T-helper 2 cell (primary cell): ENCODE measurements around the gene NYAP1.
A peak's percentile ranks its signal among the peaks of the same experiment; 100 is the strongest.
"Not testable (repeated sequence)": the region's sequence is repeated elsewhere in the genome, so short reads cannot be mapped to it uniquely, and the experiment has no call there.

Experiments
- DNase-seq, 5 experiments: peaks; one replicate each; pipeline versions ENCODE4 v3.0.0 to v3.0.0-alpha.2; 2012 to 2022
- total RNA-seq, 2 donors: gene quantifications; one replicate each; lab custom pipeline; 2026; lab: John Stamatoyannopoulos, UW

The NYAP1 gene
- 1.2 to 1.4 reads per million in 2 donors for total RNA-seq

DNA sequence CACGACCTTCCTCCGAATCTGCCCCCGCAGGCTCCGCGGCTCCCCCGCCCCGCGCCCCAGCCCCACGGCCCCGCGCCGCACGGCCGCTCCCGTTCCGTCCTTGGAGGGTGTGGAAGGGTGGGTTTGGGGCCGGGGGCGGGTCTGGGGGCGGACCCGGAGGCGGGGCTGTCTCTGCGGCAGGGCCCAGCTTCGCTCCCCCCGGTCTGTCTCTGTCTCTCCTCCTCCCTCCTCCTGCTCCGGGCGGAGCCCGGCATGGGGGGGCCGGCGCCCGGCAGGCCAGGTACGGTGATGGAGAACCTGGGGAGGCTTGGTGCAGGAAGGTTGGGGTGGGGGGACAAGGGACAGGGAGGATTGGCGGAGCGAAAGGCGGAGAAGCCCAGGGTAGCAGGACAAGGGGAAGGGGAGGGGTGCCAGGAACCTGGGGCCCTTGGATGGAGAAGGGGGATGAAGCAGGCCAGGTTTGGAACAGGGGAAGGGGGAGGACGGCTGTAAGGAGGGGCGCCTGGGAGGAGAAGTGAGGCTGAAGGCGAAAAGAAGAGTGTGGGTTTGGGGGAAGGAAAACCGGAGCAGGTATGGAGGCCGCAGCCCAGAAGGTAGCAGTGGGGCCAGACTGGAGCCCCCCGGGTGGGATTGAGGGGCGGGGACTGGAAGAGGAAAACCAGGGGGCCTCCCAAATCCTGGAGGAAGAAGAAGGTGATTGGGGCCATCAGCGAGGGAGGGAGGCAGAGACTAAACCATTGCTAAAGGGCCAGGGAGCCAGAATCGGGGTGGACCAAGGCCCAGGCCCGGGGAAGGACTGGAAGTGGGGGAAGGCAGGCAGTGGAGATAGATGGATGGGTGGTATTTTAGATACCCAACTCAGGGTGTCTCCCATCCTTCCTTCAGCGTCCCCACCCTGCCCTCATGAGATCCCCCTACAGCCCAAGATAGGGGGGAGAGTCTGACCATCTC lies at the start of gene NYAP1:
Gene NYAP1, plus strand, starts transcription at position 206 of the 951 bp plus-strand sequence. CDS start 1,385 bp downstream, outside the sequence.
- peak in 4 of 5 experiments; percentile 41 to 62 (median 51) for DNase-seq

DNA sequence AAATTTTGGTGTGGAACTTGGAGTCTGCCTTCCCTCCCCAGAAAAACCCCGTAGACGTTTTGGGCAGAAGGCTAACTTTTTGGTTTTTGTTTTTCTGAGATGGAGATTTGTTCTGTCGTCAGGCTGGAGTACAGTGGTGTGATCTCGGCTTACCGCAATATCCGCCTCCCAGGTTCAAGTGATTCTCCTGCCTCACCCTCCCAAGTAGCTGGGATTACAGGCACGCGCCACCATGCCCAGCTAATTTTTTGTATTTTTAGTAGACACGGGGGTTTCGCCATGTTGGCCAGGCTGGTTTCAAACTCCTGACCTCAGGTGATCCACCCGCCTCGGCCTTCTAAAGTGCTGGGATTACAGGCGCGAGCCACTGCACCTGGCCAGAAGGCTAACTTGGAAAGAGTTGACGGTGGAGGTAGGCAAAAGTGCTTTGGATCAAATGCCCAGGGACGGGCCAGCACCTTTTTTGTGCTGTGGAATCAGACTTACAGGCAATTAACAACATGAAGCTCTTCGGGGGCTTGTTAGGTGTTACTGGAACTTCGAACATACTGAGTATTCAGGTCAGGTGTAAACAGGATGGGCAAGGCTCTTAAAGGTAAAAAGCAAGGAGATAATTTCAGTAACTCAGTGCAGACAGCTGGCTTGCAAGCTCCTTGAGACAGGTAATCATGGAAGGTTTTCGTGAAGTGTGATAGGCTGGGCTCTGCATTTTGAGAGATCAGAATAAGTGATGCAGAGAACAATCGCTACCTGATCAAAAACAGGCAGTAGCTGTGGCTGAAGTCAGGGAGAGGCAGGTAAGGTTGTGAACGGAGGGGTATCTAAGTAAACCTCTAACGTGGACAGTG lies 49.2 kb upstream of the NYAP1 start:
- DNase-seq: no peak

DNA sequence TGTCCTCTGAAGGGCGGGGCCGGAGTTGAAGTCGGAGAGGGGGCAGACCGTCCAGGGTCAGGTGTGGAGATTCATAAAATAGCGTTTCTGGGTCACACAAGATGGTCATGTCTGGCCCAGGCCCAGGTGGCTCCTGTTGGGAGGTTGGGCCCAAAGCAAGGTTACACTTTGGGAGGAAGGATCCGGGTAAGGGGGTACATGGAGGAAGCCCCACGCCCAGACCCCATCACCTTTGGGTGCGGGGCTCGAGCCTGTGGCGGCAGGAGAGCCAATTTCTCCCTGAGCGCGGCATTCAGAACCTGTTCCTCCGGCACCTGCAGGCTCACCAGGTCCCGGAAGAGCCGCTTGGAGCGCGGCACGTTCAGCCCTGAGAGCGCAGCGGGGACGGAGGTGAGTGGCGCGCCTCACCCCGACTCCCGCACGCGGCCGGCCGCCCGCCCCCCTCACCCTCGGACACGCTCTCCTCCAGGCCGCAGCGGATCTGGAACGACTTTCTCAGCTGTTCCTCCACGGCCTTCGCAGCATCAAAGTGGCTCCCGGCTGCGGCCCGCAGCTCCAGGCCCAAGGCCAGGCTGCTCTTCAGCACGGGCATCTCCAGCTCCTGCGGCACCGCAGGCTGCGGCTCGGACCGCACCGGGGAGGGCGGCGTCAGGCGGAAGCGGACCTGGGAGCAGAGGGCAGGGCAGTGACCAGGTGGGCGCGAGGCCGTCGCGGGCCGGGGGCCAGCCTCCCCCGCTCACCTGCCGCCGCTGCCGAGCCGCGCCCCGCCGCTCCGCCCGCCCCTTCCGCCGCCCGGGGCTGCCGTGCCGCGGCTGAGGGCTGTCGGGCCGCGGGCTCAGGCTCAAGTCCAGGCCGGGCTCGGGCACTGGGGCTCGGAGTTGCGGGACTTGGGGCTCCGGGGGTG lies 48.1 kb upstream of the NYAP1 start:
- peak in 3 of 5 experiments; percentile 20 to 73 (median 36) for DNase-seq

DNA sequence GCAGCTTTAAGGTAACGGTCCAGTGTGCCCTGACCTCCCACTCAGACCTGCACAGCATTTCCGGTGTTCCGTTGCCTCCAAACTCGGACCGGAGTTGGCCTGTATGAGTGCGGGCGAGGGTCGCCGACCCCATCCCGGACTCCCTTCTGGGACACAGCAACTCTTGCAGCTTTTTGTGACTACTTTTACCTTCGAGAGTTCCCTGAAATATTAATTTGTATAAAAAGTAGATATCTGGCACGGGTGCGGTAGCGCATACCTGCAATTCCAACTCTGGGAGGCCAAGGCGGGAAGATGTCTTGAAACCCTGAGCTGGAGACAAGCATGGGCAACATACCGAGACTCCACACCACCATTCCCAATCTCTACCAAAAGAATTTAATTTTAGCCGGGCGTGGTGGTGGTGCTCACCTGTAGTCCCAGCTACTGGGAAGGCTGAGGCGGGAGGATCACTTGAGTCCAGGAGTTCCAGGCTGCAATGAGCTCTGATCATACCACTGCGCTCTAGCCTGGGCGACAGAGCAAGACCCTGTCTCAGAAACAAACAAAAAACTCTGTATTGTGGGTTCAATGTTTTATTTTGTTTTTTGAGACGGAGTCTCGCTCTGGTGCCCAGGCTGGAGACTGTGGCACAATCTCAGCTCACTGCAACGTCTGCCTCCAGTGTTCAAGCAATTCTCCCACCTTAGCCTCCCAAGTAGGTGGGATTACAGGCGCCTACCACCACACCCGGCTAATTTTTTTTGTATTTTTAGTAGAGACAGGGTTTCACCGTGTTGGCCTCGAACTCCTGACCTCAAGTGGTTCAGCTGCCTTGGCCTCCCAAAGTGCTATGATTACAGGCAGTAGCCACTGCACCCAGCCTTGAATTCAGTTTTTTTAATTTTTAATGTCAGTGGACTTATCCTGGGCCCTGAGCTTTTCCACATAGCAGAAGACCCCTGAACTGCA lies 46.3 kb upstream of the NYAP1 start:
- DNase-seq: no peak

DNA sequence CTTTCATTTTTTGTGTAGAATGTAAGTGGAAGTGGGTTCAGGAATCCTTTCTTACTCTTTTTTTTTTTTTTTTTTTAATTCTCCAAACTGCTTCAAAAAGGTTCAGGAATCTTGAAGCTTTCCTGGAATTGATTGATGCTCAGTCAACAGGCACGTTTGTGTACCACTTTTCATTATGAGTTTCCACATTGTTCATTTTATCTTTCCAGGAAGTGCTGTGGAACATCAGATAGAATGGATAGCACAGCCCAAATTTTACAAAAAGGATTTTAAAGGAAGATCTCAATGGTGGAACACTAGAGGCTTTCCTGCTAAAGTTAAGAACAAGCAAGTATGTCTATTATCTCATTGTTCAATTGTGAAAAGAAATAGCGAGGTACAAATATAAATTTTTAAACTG lies 45.6 kb upstream of the NYAP1 start:
- DNase-seq: no peak

DNA sequence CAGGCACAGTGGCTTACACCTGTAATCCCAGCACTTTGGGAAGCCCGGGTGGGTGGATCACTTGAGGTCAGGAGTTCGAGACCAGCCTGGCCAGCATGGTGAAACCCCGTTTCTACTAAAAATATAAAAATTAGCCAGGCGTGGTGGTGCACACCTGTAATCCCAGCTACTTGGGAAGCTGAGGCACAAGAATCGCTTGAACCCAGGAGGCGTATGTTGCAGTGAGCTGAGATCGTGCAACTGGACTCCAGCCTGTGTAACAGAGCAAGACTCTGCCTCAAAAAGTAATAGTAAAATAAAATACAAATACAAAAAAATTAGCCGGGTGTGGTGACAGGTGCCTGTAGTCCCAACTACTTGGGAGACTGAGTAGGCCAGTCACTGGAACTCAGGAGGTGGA lies 45.0 kb upstream of the NYAP1 start:
- DNase-seq: not testable (repeated sequence)

DNA sequence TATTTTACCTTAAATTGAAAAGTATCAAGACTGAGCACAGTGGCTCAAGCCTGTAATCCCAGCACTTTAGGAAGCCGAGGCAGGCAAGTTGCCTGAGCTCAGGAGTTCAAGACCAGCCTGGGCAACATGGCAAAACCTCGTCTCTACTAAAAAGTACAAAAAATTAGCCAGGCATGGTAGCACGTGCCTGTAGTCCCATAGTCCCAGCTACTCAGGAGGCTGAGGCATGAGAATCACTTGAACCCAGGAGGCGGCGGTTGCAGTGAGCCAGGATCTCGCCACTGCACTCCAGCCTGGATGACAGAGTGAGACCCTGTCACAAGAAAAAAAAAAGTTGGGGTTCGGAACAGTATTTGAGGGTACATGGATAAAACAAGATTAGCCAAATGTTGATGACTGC lies 44.5 kb upstream of the NYAP1 start:
- DNase-seq: not testable (repeated sequence)

DNA sequence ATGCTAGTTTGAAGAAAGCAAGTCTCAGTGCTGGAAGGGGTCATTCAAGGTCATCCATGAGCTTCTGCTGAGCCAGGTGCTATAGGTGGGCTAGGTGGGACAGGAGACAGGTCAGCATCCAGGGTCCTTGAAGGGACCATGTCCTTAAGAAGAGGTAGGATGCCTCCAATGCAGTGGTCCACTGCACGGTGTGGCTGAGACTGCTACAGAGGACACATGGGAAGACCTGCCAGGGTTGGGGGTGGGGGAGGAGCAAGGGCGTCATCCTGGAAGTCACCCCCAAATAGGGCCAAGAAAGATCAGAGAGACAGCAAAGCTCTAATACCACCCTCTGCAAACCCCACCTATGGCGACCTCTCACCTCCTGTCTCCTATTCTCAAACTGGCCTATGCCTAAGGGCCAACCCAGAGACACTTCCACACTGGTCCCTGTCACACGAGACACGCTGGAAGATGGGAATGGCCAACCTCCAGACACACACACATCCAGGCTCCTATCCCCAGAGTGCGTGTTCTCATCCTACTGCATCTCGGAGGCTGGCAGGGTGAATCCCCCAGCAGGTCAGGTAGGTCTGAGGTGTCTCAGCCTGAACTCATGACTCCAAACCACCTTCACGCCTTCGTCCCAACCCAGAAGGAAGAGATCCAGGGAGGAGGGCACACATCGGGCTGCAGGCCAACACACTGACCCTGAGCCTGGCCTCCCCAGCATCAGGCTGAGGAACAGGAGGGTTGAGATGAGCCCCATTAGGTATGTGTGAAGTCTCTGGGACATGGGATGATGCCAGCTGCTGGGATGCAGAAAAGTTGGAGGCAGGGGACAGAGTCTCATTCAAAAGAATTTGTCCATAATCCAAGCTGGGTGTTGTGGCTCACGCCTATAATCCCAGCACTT lies 41.8 kb upstream of the NYAP1 start:
- no peak for DNase-seq

DNA sequence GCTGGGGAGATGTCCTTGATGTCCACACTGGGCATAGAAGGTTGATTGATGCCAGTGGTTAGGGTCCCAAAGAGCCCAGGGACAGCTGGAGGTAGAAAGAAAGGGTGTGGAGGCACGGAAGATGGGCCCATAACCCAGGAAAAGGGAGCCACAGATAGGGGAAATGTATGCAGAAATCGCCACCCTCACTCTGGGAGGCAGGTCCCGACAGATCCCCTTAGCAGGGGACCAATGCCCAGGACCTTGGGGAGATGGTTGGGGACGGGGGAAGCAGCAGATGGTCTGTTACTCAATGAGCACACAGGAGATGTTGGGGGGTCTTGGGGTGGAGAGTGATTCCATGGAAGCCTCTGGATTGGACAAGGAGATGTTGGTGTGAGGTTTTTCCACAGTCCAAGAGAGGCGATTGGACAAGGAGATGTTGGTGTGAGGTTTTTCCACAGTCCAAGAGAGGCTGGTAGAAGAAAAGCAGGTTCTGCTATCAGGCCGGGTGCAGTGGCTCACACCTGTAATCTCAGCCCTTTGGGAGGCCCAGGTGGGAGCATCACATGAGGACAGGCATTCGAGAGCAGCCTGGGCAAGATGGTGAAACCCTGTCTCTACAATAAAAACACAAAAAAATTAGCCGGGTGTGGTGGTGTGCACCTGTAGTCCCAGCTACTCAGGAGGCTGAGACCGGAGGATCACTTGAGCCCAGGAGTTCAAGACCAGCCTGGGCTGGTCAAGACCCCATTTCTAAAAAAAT lies 40.5 kb upstream of the NYAP1 start:
- DNase-seq: no peak

DNA sequence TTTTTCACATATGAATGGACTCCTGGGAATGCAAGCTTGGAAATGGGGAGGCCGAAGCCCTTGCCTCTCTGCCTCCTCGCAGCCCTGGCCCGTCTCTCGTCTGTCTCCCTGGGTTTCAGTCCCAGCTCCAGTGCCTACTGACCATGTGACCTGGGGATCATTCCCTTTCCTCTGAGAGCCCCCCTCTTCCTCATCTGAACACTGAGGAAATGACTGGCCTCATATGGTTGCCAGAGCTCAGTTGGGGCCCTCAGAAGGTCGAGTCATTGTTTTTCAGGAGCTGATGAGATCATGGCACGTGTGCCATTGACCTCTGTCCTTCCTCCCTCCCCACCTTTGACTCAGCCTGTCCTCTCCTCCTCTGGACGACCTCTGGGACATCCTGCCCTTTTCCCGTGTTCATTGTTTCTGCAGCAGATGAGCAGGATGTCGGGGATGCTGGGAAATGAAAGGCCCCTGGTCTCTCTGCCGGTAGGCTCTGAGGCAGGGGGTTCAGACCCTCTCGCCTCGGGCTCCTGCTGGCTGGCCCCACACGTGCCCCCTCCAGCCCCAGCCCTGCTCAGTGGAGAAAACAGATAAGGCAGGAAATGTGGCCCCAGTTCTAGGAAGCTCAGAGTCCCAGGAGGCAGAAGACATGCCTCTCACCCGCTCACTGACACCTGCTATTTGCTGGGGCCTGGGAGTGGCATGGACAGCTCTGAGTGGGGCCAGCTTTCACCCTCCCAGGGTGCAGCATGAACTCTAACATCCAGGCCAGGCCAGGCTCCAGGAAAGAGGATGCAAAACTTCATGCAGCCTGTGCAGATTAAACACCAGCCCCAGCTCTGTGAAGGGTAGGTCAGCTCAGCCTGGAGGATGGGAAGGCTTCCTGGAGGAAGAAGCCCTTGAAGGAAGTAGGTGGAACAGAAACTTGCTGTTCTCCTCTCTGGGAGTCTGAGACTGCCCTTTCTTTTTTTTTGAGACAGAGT lies 39.1 kb upstream of the NYAP1 start:
- no peak for DNase-seq

DNA sequence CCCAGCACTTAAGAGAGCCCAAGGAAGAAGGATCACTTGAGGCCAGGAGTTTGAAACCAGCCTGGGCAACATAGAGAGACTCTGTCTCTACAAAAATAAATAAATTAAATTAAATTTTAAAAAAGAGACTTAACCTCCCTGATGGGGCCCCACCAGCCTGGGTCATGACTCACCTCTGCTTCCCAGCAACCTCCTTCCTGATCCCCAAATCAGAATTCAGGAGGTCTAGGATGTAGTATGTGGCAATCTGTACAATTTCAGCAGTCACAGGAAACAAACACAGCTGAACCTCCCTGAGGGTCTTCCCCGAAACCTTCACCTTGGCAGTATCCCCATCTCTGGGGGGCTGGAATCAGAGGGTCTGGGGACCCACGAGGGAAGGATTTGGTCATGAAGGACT lies 37.7 kb upstream of the NYAP1 start:
- no peak for DNase-seq

DNA sequence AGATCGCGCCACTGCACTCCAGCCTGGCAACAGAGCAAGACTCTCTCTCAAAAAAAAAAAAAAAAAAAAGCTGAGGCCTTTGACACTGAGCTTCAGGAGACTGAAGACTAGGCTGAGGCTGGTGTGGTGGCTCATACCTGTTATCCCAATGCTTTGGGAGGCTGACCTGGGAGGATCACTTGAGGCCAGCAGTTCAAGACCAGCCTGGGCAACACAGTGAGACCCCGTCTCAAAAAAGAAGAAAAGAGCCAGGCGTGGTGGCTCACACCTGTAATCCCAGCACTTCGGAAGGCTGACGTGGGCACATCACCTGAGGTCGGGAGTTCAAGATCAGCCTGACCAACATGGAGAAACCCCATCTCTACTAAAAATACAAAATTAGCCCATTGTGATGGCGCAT lies 36.4 kb upstream of the NYAP1 start:
- DNase-seq: not testable (repeated sequence)

DNA sequence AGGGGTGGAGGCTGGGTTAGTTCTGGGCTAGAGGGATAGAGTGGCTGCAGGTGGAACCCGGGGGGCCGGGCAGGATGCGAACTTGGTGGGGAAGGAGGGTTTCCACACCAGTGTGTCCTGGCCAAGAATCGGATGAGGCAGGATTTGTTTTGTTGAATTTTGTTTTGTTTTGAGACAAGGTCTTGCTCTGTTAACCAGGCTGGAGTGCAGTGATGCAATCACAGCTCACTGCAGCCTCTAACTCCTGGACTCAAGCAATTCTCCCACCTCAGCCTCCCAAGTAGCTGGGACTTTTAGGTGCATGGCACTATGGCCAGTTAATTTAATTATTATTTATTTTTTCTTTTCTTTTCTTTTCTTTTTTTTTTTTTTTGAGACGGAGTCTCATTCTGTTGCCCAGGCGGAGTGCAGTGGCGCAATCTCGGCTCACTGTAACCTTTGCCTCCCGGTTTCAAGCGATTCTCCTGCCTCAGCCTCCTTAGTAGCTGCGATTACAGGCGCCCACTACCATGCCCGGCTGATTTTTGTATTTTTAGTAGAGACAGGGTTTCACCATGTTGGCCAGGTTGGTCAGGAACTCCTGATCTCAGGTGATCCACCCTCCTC lies 34.4 kb upstream of the NYAP1 start:
- no peak for DNase-seq

DNA sequence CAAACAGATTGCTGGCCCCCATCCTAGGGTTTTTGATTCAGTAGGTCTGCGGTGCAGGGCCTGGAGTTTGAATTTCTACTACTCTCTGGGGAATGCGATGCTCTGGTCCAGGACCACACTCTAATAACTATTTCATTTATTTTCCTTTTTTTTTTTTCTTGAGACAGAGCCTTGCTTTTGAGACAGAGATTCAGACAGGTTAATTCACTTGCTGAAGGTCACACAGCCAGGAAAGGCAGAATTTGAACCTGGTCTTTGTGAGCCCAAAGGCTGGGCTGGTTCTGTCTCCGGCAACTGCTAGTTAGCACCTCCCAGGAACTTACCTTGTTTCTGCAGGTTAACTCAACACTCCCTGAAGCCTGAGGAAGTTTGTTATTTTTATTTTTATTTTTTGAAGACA lies 31.2 kb upstream of the NYAP1 start:
- DNase-seq: no peak

DNA sequence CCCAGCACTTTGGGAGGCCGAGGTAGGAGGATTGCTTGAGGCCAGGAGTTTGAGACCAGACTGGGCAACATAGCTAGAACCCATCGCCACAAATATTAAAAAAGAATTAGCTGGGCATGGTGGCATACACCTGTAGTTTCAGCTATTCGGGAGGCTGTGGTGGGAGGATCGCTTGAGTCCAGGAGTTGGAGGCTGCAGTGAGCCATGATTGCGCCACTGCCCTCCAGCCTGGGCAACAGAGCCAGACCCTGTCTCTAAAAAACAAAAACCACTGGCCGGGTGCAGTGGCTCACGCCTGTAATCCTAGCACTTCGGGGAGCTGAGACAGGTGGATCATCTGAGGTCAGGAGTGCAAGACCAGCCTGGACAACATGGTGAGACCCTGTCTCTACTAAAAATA lies 29.9 kb upstream of the NYAP1 start:
- not testable (repeated sequence) for DNase-seq

DNA sequence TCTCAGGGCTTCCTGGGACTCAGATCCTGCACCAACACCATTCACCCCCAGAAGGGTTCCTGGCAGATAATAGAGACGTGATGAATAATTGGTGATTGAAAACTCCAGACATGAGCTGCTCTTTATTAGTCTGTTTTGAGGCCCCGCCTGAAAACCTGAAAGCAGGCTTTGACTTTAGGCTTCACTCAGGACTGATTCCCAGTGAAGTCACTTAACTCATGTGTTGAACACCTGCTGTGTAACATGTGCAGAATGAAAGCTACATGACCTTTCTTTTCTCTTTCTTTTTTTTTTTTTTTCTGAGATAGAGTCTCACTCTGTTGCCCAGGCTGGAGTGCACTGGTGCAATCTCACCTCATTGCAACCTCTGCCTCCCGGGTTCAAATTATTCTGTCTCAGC lies 28.5 kb upstream of the NYAP1 start:
- no peak for DNase-seq

DNA sequence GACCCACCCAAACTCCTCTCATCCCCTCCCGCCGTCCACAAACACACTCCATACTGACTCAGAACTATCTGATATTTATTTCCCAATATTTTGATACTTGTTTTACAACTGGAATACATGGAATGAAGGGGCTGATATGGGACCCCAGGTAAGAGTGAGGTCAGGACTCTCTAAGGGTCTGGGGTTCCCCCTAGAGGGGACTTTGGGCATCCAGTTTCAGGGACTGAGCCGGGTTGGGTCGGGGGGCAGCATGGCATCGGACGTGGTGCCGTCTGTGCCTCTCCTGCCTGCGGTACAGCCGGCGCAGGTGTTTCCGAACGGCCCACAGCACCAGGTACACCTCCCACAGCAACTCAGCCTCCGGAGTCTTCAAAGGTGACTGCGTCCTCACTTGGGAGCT lies 27.2 kb upstream of the NYAP1 start:
- no peak for DNase-seq

DNA sequence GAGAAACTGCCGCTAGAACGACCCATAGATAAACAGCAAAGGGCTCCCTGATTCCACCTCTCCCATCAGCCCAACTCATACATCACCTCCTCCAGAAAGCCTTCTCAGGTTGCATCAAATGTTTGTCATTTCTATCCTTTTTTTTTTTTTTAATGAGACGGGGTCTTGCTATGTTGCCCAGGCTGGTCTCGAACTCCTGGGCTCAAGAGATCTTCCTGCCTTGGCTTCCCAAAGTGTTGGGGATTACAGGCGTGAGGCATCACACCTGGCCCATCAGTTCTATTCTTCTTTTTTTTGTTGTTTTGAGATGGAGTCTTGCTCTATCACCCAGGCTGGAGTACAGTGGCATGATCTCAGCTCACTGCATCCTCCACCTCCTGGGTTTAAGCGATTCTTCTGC lies 26.7 kb upstream of the NYAP1 start:
- DNase-seq: no peak
